ENCODE measurements around the gene OR2D3.
"Not testable (repeated sequence)": the region's sequence is repeated elsewhere in the genome, so short reads cannot be mapped to it uniquely, and the experiment has no call there.

The OR2D3 gene

GRCh38 chr11:6928916-6929315, 8.1 kb downstream of the OR2D3 start:
- DNase-seq, result no peak

- DNase-seq, result no peak
These were observed 10.4 kb downstream of the OR2D3 start for GRCh38 chr11:6931146-6931713.

- DNase-seq, result no peak
These were observed 11.3 kb downstream of the OR2D3 start for GRCh38 chr11:6932145-6932544.

GRCh38 chr11:6941970-6942369, 21.2 kb downstream of the OR2D3 start:
- no peak for DNase-seq

GRCh38 chr11:6943131-6943530, 22.3 kb downstream of the OR2D3 start:
- no peak for DNase-seq

- not testable (repeated sequence) for DNase-seq
These were observed 33.4 kb downstream of the OR2D3 start for GRCh38 chr11:6954248-6954647.

GRCh38 chr11:6962141-6962540, 41.3 kb downstream of the OR2D3 start:
- no peak for DNase-seq

- no peak for DNase-seq
These were observed 41.9 kb downstream of the OR2D3 start for GRCh38 chr11:6962673-6963072.

GRCh38 chr11:6968816-6969215, 48.0 kb downstream of the OR2D3 start:
- no peak for DNase-seq

- DNase-seq, result not testable (repeated sequence)
These were observed 49.1 kb downstream of the OR2D3 start for GRCh38 chr11:6969854-6970253.

Measured in CD4-positive, alpha-beta T cell treated with Interferon alpha-2 for 1 hour (primary cell).